Mucosa of rectum (tissue), 2 donors: Measurements from ENCODE around the gene FBXO42.

Experiments
- H3K27ac ChIP-seq, 2 donors: one replicate each; pipeline ENCODE4 v1.7.0; 2013; ENCODE audit warnings: inconsistent platforms in 2 of 2, low read depth in 2 of 2, low read length in 2 of 2
- H3K27me3 ChIP-seq, 2 donors: one replicate each; pipeline ENCODE4 v1.7.0; 2013; ENCODE audit warnings: low read length in 2 of 2; ENCODE audit not compliant: control insufficient read depth in 2 of 2, insufficient read depth in 2 of 2
- H3K36me3 ChIP-seq, 2 donors: one replicate each; pipeline ENCODE4 v1.7.0; 2013; ENCODE audit warnings: low read length in 2 of 2; ENCODE audit not compliant: control insufficient read depth in 2 of 2, insufficient read depth in 2 of 2
- H3K4me1 ChIP-seq, 2 donors: one replicate each; pipeline ENCODE4 v1.7.0; 2013; ENCODE audit warnings: low read length in 2 of 2, mild to moderate bottlenecking in 1 of 2; ENCODE audit not compliant: control insufficient read depth in 2 of 2, insufficient read depth in 2 of 2
- H3K4me3 ChIP-seq, 2 donors: one replicate each; pipeline ENCODE4 v1.7.0; 2013; ENCODE audit warnings: low read length in 2 of 2
- H3K9ac ChIP-seq, 2 donors: one replicate each; pipeline ENCODE4 v1.7.0; 2013; ENCODE audit warnings: low read length in 2 of 2, low read depth in 1 of 2, mild to moderate bottlenecking in 1 of 2
- H3K9me3 ChIP-seq, 2 donors: one replicate each; pipeline ENCODE4 v1.7.0; 2013; ENCODE audit warnings: low read length in 2 of 2; ENCODE audit not compliant: control insufficient read depth in 2 of 2
- donor health status: healthy.
- donor health status: Normal muscosa, but diverticular disease.

Gene FBXO42

DNA sequence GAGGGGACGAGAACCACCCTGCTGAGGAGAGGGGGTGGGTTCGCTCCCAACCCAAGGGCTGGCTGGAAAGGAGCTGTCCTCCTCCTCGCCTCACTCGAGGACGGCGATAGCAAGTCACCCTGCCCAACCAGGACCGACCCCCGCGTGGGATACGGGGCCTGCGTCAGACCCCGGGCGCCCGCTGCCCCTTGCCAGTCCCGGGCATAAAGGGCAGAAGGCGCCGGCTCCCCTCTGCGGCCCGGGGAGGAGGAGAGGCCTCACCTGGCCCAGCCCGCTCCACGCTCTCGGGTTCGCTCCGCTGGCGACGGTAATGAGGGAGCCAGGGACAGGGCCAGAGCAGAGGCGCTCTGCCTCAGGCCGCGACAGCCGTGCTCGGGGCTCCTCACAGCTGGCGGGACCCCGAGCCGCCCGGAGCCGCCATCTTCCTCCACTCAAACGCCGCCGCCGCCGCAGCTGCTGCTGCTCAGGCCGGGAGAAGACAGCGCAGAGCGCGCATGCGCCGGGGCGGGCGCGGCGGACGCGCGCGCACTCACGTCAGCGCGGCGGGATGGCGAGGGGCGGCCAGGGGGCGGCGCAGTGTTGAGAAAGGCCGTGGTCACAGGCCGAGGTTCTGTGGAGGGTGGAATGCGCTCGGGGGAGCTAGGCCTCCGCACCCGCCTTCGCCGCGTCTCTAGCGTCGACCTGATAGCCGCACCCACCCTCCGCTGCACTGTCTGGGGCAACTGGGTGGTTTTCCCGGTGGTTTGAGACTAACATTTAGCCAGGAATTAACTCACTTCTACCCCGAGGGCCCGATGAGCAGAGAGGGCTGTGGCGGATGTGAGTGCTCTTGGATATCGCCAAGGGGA is at the start of gene FBXO42:
Gene FBXO42 (minus strand): TSS at position 487 of the 848 bp plus-strand sequence. CDS start 37,062 bp downstream, outside the sequence.
- H3K4me3 ChIP-seq = peak within 1 kb of the TSS; percentile 77 to 84
- peak within 1 kb of the TSS; percentile 90 to 92 for H3K9ac ChIP-seq
- peaks cover 0 to 3% of the 10 kb centered on the region in 2 donors for H3K36me3 ChIP-seq
- peaks cover 5 to 9% of the 10 kb centered on the region in 2 donors for H3K4me1 ChIP-seq
- no peaks in the 10 kb centered on the region for H3K9me3 ChIP-seq
- no peaks in the 10 kb centered on the region for H3K27me3 ChIP-seq
- H3K27ac ChIP-seq = peak within 1 kb of the TSS; percentile 86 to 93

DNA sequence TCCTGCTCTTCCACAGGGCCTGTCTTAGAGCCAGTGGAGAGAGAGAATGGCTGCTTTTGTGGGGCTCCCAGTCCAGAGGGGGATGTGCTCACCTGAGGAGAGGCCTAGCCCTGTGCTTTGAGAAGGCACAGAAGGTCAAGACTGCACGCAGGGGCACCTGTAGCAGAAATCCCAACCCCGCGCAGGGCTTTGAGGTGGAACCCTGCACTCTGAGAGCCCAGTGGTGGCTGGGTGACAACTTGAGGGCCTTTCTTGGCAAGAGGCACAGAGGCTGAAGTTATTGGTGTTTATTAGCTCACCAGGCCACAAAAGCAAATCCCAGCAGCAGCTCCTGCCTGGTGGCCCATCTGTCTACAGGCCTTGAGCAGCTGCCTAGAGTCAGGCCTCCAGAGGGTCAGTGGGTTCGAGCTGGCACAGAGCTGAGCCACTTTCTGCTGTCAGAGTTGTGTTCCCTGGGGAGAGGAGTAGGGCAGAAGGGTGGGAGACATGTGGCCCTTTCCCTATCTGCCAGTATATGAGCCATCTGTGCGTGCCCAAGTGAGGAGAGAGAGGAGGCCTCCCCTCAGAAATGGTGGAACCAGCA is 46.2 kb upstream of the FBXO42 start:
- no peak overlapping the region for H3K4me3 ChIP-seq
- no peaks in the 10 kb centered on the region for H3K27me3 ChIP-seq
- H3K27ac ChIP-seq = no peak overlapping the region
- no peak overlapping the region for H3K9ac ChIP-seq
- no peaks in the 10 kb centered on the region for H3K9me3 ChIP-seq
- peaks cover 24 to 44% of the 10 kb centered on the region in 2 donors for H3K36me3 ChIP-seq
- peaks cover 0 to 2% of the 10 kb centered on the region in 2 donors for H3K4me1 ChIP-seq

DNA sequence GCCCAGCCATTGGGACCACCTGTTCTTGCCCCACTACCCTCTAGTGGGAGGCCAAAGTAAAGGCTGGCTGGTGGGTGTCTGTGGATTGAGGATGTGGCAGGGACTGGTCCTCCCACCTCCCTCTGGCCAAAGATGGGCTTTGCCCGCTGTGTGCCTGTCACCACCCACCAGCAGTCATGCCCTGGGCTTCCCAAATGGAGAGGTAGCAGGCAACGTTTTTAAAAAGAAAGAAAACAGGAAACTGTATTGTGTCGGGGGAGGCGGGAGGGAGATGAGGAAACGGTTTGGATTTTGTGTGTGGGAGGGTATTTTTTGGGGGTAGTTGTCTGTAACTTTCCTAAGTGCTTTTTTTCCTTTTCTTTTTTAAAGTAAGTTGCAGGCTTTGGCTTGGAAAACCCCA is 44.8 kb upstream of the FBXO42 start:
- Histone ChIP-seq H3K9me3 (no peaks in the 10 kb centered on the region), H3K4me3 (no peak overlapping the region), H3K36me3 (peaks cover 28 to 46% of the 10 kb centered on the region in 2 donors), H3K4me1 (peaks cover 0 to 2% of the 10 kb centered on the region in 2 donors), H3K27ac (no peak overlapping the region), H3K27me3 (no peaks in the 10 kb centered on the region), H3K9ac (no peak overlapping the region)

DNA sequence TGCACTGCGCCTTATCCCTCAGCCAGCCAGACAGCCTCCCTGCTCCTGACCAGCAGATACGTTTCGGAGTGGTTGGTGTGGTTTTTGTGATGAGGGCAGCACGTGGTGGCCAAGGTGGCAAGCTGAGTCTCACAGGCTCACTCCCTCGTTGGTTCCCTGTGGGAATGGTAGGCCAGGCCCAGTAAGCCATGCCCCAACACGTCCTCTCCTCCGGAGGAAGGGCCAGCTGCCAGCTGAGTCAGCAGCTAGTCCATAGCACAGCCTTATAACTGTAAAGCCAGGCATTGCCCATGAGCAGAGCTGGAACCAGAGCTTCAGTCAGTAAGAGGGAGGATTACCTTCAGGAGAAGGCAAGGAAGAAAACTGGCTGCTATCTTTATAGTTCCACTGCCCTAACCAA is 44.3 kb upstream of the FBXO42 start:
- Histone ChIP-seq H3K36me3 (peaks cover 28 to 46% of the 10 kb centered on the region in 2 donors), H3K27me3 (no peaks in the 10 kb centered on the region), H3K4me1 (peaks cover 0 to 3% of the 10 kb centered on the region in 2 donors), H3K4me3 (no peak overlapping the region), H3K9ac (no peak overlapping the region), H3K27ac (no peak overlapping the region), H3K9me3 (no peaks in the 10 kb centered on the region)

DNA sequence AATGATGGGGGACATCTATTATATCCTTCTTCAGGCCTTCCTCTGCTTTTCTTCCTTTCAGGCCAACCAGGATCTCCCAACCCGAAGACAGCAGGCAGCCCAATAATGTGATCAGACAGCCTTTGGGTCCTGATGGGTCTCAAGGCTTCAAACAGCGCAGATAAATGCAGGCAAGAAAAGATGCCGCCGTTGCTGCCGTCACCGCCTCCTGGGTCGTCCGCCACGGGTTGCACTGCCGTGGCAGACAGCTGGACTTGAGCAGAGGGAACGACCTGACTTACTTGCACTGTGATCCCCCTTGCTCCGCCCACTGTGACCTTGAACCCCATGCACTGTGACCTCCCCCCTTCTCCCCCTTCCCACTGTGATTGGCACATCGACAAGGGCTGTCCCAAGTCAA is 42.7 kb upstream of the FBXO42 start:
- H3K27ac ChIP-seq = no peak overlapping the region
- H3K4me1 ChIP-seq = peaks cover 0 to 6% of the 10 kb centered on the region in 2 donors
- H3K36me3 ChIP-seq = peaks cover 28 to 46% of the 10 kb centered on the region in 2 donors

DNA sequence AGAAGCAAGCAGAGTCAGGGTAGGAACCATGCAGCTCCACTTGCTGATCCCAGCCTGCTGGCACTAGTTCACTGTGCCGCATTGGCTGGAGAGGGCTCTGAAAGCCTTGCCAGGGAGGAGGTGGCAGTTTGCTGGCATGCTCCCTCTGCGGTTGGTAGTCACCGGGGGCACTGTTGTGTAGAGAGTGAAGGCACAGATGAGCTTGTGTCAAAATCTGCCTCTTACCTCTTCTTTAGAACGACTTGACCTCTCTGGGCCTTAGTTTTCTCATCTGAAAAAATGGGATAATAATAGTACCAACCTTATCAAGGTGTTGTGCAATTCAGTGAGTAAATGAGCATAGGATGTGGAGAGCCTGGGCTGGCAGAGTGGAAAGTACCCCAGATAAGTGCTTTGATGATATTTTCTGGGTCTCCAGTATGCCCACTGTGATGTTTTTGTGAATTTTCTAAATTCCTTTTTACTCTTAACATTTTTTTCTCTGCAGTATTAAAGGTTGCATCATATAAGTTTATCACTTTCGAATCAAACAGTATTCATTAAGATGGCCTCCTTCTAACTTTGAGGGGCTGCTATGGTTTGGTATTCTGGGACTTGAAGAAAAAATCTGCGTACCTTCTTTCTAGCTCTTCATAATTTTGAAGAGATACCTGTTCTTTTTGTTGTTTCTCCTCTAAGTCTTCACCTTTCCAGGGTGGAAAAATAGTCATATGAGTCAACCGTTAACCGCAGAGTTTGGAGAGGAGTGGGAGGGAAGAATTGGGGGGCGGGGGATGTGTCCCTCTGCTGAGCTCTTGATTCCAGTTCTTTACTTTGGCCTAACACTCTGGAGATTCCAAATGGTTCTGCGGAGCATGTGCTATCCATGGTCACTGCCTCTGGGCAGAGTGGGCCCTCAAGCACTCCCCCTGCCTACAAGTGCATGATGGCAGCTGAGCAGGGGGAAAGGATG is 41.6 kb upstream of the FBXO42 start:
- Histone ChIP-seq H3K9ac (no peak overlapping the region), H3K27ac (no peak overlapping the region), H3K27me3 (no peaks in the 10 kb centered on the region), H3K9me3 (no peaks in the 10 kb centered on the region), H3K4me1 (peaks cover 0 to 6% of the 10 kb centered on the region in 2 donors), H3K4me3 (no peak overlapping the region), H3K36me3 (peaks cover 28 to 39% of the 10 kb centered on the region in 2 donors)

More for the DNA sequence above, 42.7 kb upstream of the FBXO42 start:
- no peak overlapping the region for H3K9ac ChIP-seq
- no peaks in the 10 kb centered on the region for H3K27me3 ChIP-seq
- no peak overlapping the region for H3K4me3 ChIP-seq
- H3K9me3 ChIP-seq = no peaks in the 10 kb centered on the region

DNA sequence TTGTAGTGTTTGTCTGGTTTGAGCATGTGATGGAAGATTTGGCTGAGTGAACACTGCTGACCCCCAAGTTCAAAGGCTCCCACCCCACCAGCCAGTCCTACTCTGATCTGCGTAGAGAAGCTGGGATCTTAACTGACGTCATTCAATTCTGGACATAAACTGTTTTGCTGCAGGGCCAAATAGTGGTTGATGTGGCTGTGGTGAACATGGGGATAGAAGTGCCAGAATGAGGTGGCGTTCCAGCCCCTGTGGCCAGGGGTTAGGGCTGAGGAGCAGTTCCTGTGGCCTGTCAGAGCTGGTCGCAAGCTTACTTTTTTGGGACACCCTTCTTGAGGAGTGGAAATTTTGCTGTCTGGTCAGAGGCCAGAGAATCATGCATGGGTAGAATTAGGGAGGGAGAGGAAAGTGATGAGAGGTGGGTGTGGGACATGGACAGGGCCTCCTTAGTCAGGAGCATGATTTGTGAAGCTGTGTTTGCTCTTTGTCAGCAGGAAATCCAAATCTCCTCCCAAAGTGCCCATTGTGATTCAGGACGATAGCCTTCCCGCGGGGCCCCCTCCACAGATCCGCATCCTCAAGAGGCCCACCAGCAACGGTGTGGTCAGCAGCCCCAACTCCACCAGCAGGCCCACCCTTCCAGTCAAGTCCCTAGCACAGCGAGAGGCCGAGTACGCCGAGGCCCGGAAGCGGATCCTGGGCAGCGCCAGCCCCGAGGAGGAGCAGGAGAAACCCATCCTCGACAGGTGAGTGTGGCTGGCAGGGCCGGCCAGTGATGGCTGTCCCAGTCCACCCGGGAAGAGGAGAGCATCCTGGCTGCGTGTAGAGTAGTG is 40.7 kb upstream of the FBXO42 start:
- Histone ChIP-seq H3K9ac (no peak overlapping the region), H3K9me3 (no peaks in the 10 kb centered on the region), H3K27ac (no peak overlapping the region), H3K36me3 (peaks cover 24 to 39% of the 10 kb centered on the region in 2 donors), H3K4me1 (peaks cover 0 to 6% of the 10 kb centered on the region in 2 donors), H3K27me3 (no peaks in the 10 kb centered on the region), H3K4me3 (no peak overlapping the region)

DNA sequence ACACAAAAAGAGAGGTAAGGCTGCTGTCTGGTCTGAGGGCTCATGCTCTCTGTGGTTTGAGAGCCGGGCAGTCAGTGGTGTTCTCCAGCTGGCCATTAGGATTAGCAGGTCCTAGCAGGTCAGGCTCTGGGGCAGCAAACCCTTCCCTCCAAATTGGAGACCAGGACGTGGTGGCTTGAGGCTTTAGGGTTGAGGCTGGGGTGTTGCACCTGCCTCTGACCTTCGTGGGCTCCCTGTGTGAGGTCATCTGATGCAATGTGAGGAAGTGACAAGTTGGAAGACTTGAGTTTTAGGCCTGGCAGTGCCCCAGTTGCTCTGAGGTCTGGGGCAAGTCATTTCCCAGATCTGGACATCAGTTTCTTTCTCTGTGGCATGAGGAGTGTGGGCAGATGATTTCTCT is 39.1 kb upstream of the FBXO42 start:
- no peaks in the 10 kb centered on the region for H3K27me3 ChIP-seq
- no peak overlapping the region for H3K27ac ChIP-seq
- no peak overlapping the region for H3K4me3 ChIP-seq
- H3K36me3 ChIP-seq = peaks cover 21 to 28% of the 10 kb centered on the region in 2 donors
- H3K9ac ChIP-seq = no peak overlapping the region
- H3K9me3 ChIP-seq = no peaks in the 10 kb centered on the region
- peaks cover 13 to 17% of the 10 kb centered on the region in 2 donors for H3K4me1 ChIP-seq
